DMS79 treated with DMSO at 0.1 percent for 48 hours (cell line): ENCODE results near the gene SLC15A2.

Source experiments
- DNase-seq: peaks from one replicate; lab custom pipeline; 2025; lab: John Stamatoyannopoulos, UW

The SLC15A2 gene

DNA sequence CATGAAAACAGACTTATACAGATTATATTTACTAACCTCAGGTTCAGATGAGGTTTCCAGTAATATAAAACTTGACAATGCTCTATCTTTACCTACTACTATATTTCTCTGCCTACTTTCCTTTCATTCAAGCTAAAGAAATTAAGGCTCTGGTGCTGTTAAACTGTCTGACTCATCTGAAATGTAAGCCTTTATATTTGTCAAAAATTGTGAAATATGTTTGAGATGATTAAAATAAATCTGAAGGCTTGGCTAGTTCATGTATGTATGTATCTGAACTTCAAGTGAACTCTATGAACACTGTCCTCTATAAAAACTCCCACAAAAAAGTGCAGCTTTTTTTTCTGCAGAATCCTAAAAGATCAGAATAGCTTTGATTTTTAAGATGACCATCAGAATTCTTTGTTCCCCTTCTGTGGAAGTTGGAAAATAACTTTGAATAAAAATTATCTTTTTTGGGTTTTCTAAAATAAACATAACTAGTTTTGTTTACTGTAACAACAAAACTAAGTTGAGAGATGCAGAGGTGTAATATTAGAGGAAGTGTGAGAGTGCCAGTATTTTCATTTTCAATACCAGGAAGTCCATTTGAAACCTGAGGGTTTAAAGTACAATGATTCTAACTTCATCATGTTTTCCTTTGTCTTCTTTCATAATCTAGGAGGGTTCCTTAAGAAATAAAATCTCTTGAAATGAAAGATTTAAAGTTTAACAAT lies 85.7 kb downstream of the SLC15A2 start:
- DNase-seq, result no peak

DNA sequence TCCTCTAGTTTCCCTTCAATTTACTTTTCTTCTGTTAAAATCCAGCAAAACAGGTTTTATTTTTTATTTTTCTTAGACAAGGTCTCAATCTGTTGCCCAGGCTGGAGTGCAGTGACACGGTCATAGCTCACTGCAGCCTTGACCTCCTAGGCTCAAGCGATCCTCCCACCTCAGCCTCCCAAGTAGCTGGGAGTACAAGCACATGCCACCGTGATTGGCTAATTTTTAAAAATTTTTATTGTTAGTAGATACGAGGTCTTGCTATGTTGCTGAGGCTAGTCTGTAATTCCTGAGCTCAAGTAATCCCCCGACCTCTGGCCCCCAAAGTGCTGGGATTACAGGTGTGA lies 86.2 kb downstream of the SLC15A2 start:
- DNase-seq, result no peak

DNA sequence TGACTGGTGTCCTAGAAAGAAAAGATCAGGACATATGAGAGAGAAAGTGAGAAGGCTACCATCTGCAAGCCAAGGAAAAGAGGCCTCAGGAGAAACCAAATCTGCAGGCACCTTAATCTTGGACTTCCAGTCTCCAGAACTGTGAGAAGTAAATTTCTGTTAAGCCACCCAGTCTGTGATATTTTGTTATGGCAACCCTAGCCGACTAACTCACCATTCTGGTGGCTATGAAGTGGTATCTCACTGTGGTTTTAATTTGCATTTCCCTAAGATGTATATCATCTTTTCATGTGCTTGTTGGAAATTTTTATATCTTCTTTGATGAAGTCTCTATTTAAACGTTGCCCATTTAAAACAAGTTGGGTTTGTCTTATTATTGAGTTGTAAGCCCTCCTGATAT lies 87.3 kb downstream of the SLC15A2 start:
- DNase-seq, result no peak

DNA sequence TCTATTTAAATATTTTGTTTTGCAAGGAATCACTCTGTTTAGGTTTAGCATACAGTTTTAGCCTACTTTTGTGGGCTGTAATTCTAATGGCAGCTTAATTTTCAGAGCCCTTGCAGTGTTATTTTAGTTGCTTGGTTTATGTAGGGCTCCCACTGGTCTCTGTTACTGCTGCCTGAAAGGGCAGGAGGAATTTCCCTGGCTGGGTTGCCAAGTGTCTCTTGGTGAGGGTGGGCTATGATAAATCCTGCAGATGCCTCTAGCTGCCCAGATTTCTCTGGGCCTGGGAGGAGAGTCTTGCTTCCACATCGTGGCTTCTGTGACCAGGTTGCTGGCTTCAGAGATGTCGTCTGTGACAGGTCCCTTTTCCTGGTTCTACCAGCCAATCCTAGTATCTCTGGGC lies 91.6 kb downstream of the SLC15A2 start:
- DNase-seq, result no peak

- no peak for DNase-seq
Measured at GRCh38 chr3:121988146-121988545, 93.9 kb downstream of the SLC15A2 start.

DNA sequence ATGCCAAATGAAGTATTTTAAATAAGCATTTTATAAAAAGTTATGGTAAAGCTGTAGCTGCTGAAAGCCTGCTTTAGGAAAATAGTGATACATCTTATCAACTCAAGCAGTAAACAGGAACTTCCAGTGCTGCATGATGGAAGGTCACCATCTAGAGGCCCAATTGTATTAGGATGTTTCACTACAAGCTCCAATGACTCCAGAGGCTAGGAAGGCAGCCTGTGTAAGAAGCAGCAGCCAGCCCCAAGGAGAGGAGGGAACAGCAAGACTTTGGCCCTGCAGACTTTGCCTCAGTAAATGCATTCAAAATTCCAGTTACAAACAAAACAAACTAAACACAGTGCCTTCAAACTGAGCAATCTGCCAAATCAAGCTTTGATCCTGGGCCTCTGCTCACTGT lies 95.7 kb downstream of the SLC15A2 start:
- no peak for DNase-seq

- no peak for DNase-seq
Measured at GRCh38 chr3:121992601-121993560, 98.7 kb downstream of the SLC15A2 start.
